CD4-positive, alpha-beta T cell (primary cell): ENCODE data around the gene SART3. TPM values are rescaled to one million over a fixed set of nuclear protein-coding genes. Genes with fewer than 3 reads are reported as not detected.

Experiments used
- ATAC-seq: fragments of 200-7000 bp; cut with Tn5 transposase; one replicate; pipeline ENCODE4 v1.10.0; 2022; ENCODE audit warnings: mild to moderate bottlenecking; ENCODE audit not compliant: poor library complexity
- CTCF ChIA-PET: fragments of 350-600 bp; sonication (Branson Sonifier 250); formaldehyde crosslinking; loops from one replicate; lab custom pipeline; 2021; ENCODE audit warnings: antibody characterized with exemption, inconsistent platforms; lab: Charles Lee
- POLR2A ChIA-PET: fragments of 350-600 bp; sonication (Branson Sonifier 250); formaldehyde crosslinking; loops from one replicate; lab custom pipeline; 2021; ENCODE audit warnings: antibody characterized with exemption, inconsistent platforms; lab: Charles Lee
- DNase-seq, 14 experiments: peaks; one replicate each; pipeline ENCODE4 v3.0.0-alpha.2; 2013 to 2020; ENCODE audit warnings: mixed read lengths in 2 of 14
- H3K27ac ChIP-seq, 2 donors: one replicate each; pipeline versions ENCODE4 v1.5.1 to v1.7.0; 2013; ENCODE audit warnings: low read length in 2 of 2, low read depth in 1 of 2, mild to moderate bottlenecking in 1 of 2
- H3K27me3 ChIP-seq, 2 experiments: 1 replicate in 1 of 2; 2 replicates in 1 of 2; pipeline versions ENCODE4 v1.6.1 to v1.7.0; 2013; ENCODE audit warnings: low read length in 2 of 2, control low read depth in 1 of 2, mild to moderate bottlenecking in 1 of 2, moderate library complexity in 1 of 2; ENCODE audit not compliant: insufficient read depth in 2 of 2, control insufficient read depth in 1 of 2
- H3K36me3 ChIP-seq: one replicate; pipeline ENCODE4 v1.6.1; 2013; ENCODE audit warnings: low read length, control low read depth; ENCODE audit not compliant: insufficient read depth
- H3K4me1 ChIP-seq: one replicate; pipeline ENCODE4 v1.6.1; 2013; ENCODE audit warnings: low read length, control low read depth; ENCODE audit not compliant: insufficient read depth
- H3K4me3 ChIP-seq: one replicate; pipeline ENCODE4 v1.5.1; 2013; ENCODE audit warnings: mild to moderate bottlenecking, low read length, moderate library complexity
- H3K9me3 ChIP-seq, 2 experiments: 1 replicate in 1 of 2; 2 replicates in 1 of 2; pipeline versions ENCODE4 v1.6.1 to v1.7.0; 2013; ENCODE audit warnings: low read length in 2 of 2, mild to moderate bottlenecking in 2 of 2, control low read depth in 1 of 2, moderate library complexity in 1 of 2; ENCODE audit not compliant: control insufficient read depth in 1 of 2, insufficient read depth in 1 of 2
- H3K27ac Mint-ChIP-seq: one replicate; pipeline ENCODE4 v1.8.0; 2020; ENCODE audit warnings: mixed read lengths
- H3K27me3 Mint-ChIP-seq: one replicate; pipeline ENCODE4 v1.8.0; 2021; ENCODE audit warnings: mixed read lengths
- H3K36me3 Mint-ChIP-seq: one replicate; pipeline ENCODE4 v1.8.0; 2021; ENCODE audit warnings: low read depth, mixed read lengths
- H3K4me1 Mint-ChIP-seq: one replicate; pipeline ENCODE4 v1.8.0; 2021; ENCODE audit warnings: low read depth, mixed read lengths
- H3K4me3 Mint-ChIP-seq: one replicate; pipeline ENCODE4 v1.8.0; 2020; ENCODE audit warnings: mild to moderate bottlenecking, mixed read lengths
- H3K9me3 Mint-ChIP-seq: one replicate; pipeline ENCODE4 v1.8.0; 2020; ENCODE audit warnings: mixed read lengths
- CTCF ChIP-seq: fragments of 200-600 bp; IDR thresholded peaks from one replicate; pipeline ENCODE4 v1.8.0; 2022; ENCODE audit warnings: antibody characterized with exemption, mild to moderate bottlenecking
- intact Hi-C, 2 experiments: fragments of 100-400 bp; cut with DNase I in 1 of 2; cut with micrococcal nuclease in 1 of 2; formaldehyde crosslinking; loops; one replicate each; pipeline versions ENCODE4 v1.15.1 to v1.9.0; 2023 to 2025; cut with DNase I, micrococcal nuclease
- total RNA-seq, 174 experiments: library from RNA in 2 of 174; stranded (reverse) in 2 of 174; gene quantifications; one replicate each; pipeline ENCODE4 v1.2.3 and lab custom pipeline; 2021 to 2026

SART3 gene
- total RNA-seq, 2 experiments from 2014 or later = 95.1 to 104 TPM

- ATAC-seq (no peak), DNase-seq (no peak)
- Histone ChIP-seq H3K27me3 (no peaks in the 10 kb centered on the region), H3K9me3 (no peaks in the 10 kb centered on the region), H3K4me1 (no peaks in the 10 kb centered on the region), H3K36me3 (no peaks in the 10 kb centered on the region), H3K4me3 (no peak overlapping the region), H3K27ac (no peak overlapping the region)
- Mint-ChIP-seq H3K36me3 (no peaks in the 10 kb centered on the region), H3K27ac (no peak overlapping the region), H3K4me1 (no peaks in the 10 kb centered on the region), H3K27me3 (no peaks in the 10 kb centered on the region), H3K9me3 (no peaks in the 10 kb centered on the region), H3K4me3 (no peak overlapping the region)
- ChIA-PET CTCF (no interaction called here), POLR2A (interaction anchor here (1.1 kb wide), 1 partner anchor 31 kb away, joined by 3 read pairs; no protein-coding TSS in a partner anchor)
- TF ChIP-seq CTCF = no peak
- intact Hi-C loops = no loop called here
These were observed 43.4 kb upstream of the SART3 start for GRCh38 chr12:108604208-108604941.

GRCh38 chr12:108603743-108604142, 42.8 kb upstream of the SART3 start:
- DNase-seq (no peak), ATAC-seq (no peak)
- H3K36me3 Mint-ChIP-seq = no peaks in the 10 kb centered on the region
- no peaks in the 10 kb centered on the region for H3K4me1 Mint-ChIP-seq
- intact Hi-C loops = no loop called here
- no peak for TF ChIP-seq CTCF
- no peaks in the 10 kb centered on the region for H3K27me3 Mint-ChIP-seq
- Histone ChIP-seq H3K4me3 (no peak overlapping the region), H3K4me1 (no peaks in the 10 kb centered on the region), H3K36me3 (no peaks in the 10 kb centered on the region), H3K9me3 (no peaks in the 10 kb centered on the region), H3K27ac (no peak overlapping the region), H3K27me3 (no peaks in the 10 kb centered on the region)
- CTCF ChIA-PET = no interaction called here
- no peak overlapping the region for H3K27ac Mint-ChIP-seq
- POLR2A ChIA-PET = interaction anchor here (1.1 kb wide), 1 partner anchor 32 kb away, joined by 3 read pairs; no protein-coding TSS in a partner anchor
- no peaks in the 10 kb centered on the region for H3K9me3 Mint-ChIP-seq
- no peak overlapping the region for H3K4me3 Mint-ChIP-seq

GRCh38 chr12:108602976-108603704, 42.2 kb upstream of the SART3 start:
- no peaks in the 10 kb centered on the region for H3K9me3 ChIP-seq
- ChIA-PET POLR2A (no interaction called here), CTCF (no interaction called here)
- H3K36me3 ChIP-seq = no peaks in the 10 kb centered on the region
- H3K4me1 Mint-ChIP-seq = no peaks in the 10 kb centered on the region
- intact Hi-C loops = no loop called here
- no peak for DNase-seq
- H3K27me3 ChIP-seq = no peaks in the 10 kb centered on the region
- H3K36me3 Mint-ChIP-seq = no peaks in the 10 kb centered on the region
- H3K27me3 Mint-ChIP-seq = no peaks in the 10 kb centered on the region
- ATAC-seq = no peak
- H3K9me3 Mint-ChIP-seq = no peaks in the 10 kb centered on the region
- H3K4me1 ChIP-seq = no peaks in the 10 kb centered on the region
- no peak overlapping the region for H3K27ac Mint-ChIP-seq
- H3K27ac ChIP-seq = no peak overlapping the region
- no peak overlapping the region for H3K4me3 Mint-ChIP-seq
- no peak for TF ChIP-seq CTCF
- H3K4me3 ChIP-seq = no peak overlapping the region
